Suprapubic skin (tissue), 4 donors: Measurements from ENCODE around the gene UCK1. TPM values are rescaled to one million over a fixed set of nuclear protein-coding genes. Genes with fewer than 3 reads are reported as not detected.
A peak's percentile ranks its signal among the peaks of the same experiment; 100 is the strongest.

Source experiments
- DNase-seq, 2 donors: peaks; one replicate each; pipeline ENCODE4 v3.0.0-alpha.2; 2019; ENCODE audit warnings: low spot score in 2 of 2
- H3K27ac ChIP-seq: fragments of 200-600 bp; sonication (generic); one replicate; pipeline ENCODE4 v1.5.1; 2019
- H3K27me3 ChIP-seq: fragments of 200-600 bp; sonication (generic); one replicate; pipeline ENCODE4 v1.5.1; 2019
- H3K36me3 ChIP-seq: fragments of 200-600 bp; sonication (generic); one replicate; pipeline ENCODE4 v1.5.1; 2019
- H3K4me1 ChIP-seq: fragments of 200-600 bp; sonication (generic); one replicate; pipeline ENCODE4 v1.5.1; 2019
- H3K4me3 ChIP-seq: fragments of 200-600 bp; sonication (generic); one replicate; pipeline ENCODE4 v1.5.1; 2019; ENCODE audit warnings: mild to moderate bottlenecking
- H3K9me3 ChIP-seq: fragments of 200-600 bp; sonication (generic); one replicate; pipeline ENCODE4 v1.5.1; 2019
- CTCF ChIP-seq, 2 donors: fragments of 200-600 bp in 1 of 2; fragments of 450-650 bp in 1 of 2; sonication (generic) in 1 of 2; IDR thresholded peaks; one replicate each; pipeline ENCODE4 v1.5.1; 2016 to 2019; ENCODE audit warnings: antibody characterized with exemption in 2 of 2, mild to moderate bottlenecking in 1 of 2, moderate library complexity in 1 of 2
- EP300 ChIP-seq: sonication (generic); formaldehyde crosslinking; IDR thresholded peaks from one replicate; pipeline ENCODE4 v1.6.1; 2017; ENCODE audit warnings: antibody characterized with exemption
- POLR2A ChIP-seq, 2 donors: fragments of 450-650 bp; IDR thresholded peaks; one replicate each; pipeline ENCODE4 v1.6.1; 2017; ENCODE audit warnings: antibody characterized with exemption in 2 of 2, mild to moderate bottlenecking in 2 of 2, moderate library complexity in 2 of 2
- POLR2AphosphoS5 ChIP-seq, 3 donors: sonication (generic); formaldehyde crosslinking; IDR thresholded peaks; one replicate each; pipeline ENCODE4 v1.6.1; 2017; ENCODE audit warnings: antibody characterized with exemption in 3 of 3
- WGBS: methylation state at CpG from one replicate; pipeline ENCODE4 v1.1.5; 2018; 5-methylcytosine and 5-hydroxymethylcytosine counted together
- total RNA-seq, 4 donors: library from RNA; depleted of rRNA; stranded (reverse); fragments of >200 nt; gene quantifications; one replicate each; pipeline ENCODE4 v1.1.0, GENCODE V29; 2016

The UCK1 gene
- total RNA-seq, 4 donors from 2014 or later, result 20.0 to 28.0 (median 26.6) TPM

GRCh38 chr9:131483319-131484050 is 47.6 kb downstream of the UCK1 start:
- Histone ChIP-seq H3K9me3 (no peaks in the 10 kb centered on the region), H3K4me3 (no peak overlapping the region), H3K27me3 (no peaks in the 10 kb centered on the region), H3K27ac (peak overlapping the region; percentile 77), H3K4me1 (peaks cover 60% of the 10 kb centered on the region), H3K36me3 (peaks cover 96% of the 10 kb centered on the region)
- WGBS, result 85% methylated on average over 9 of the region's 9 CpGs
- no peak for DNase-seq
- no peak for TF ChIP-seq POLR2AphosphoS5 (IDR thresholded peaks at IDR 0.05)
- TF ChIP-seq CTCF (IDR thresholded peaks at IDR 0.05), result no peak
- TF ChIP-seq EP300, result no peak
- TF ChIP-seq POLR2A (IDR thresholded peaks at IDR 0.05), result no peak

DNA sequence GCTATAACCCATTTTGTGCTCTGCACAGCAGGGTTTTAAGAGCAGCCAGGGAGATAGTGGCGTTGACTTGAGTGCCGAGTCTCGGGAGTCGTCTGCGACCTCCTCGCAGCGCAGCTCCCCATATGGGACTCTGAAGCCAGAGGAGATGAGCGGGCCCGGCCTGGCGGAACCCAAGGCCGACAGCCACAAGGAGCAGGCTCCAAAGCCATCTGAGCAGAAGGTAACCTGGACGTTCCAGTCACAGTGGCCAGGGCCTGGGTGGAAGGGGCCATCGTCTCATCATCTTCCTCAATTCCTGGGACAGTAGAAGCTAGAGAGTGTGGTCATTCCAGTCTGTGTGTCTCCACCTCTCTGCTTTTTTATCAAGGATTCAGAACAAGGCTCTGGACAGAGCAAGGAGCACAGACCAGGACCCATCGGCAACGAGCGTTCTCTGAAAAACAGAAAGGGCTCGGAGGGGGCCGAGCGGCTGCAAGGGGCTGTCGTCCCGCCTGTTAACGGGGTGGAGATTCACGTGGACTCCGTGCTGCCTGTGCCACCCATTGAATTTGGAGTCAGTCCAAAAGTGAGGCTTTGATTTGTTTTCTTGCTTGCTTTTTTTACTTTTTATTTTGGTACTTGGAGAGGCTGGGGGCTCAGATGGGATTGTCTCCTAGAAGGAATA is 48.6 kb downstream of the UCK1 start:
- H3K9me3 ChIP-seq, result no peaks in the 10 kb centered on the region
- no peaks in the 10 kb centered on the region for H3K27me3 ChIP-seq
- no peak overlapping the region for H3K4me3 ChIP-seq
- TF ChIP-seq EP300 (no peak), POLR2AphosphoS5 (IDR thresholded peaks at IDR 0.05) (no peak), POLR2A (IDR thresholded peaks at IDR 0.05) (no peak), CTCF (IDR thresholded peaks at IDR 0.05) (no peak)
- peak overlapping the region; percentile 77 for H3K27ac ChIP-seq
- H3K36me3 ChIP-seq, result peaks cover 96% of the 10 kb centered on the region
- no peak for DNase-seq
- peaks cover 60% of the 10 kb centered on the region for H3K4me1 ChIP-seq
- 84% methylated on average over 22 of the region's 24 CpGs for WGBS

- WGBS, result 59% methylated on average over 19 of the region's 19 CpGs
- Histone ChIP-seq H3K9me3 (no peaks in the 10 kb centered on the region), H3K4me1 (peaks cover 57% of the 10 kb centered on the region), H3K27me3 (no peaks in the 10 kb centered on the region), H3K27ac (peak overlapping the region; percentile 77), H3K36me3 (peaks cover 96% of the 10 kb centered on the region), H3K4me3 (no peak overlapping the region)
- DNase-seq, result peak in 1 of 2 donors; percentile 63
- TF ChIP-seq CTCF (IDR thresholded peaks at IDR 0.05), result no peak
- TF ChIP-seq POLR2AphosphoS5 (IDR thresholded peaks at IDR 0.05), result peak in 1 of 3 donors; percentile 54
These were observed 49.4 kb downstream of the UCK1 start for GRCh38 chr9:131481441-131482342.

DNA sequence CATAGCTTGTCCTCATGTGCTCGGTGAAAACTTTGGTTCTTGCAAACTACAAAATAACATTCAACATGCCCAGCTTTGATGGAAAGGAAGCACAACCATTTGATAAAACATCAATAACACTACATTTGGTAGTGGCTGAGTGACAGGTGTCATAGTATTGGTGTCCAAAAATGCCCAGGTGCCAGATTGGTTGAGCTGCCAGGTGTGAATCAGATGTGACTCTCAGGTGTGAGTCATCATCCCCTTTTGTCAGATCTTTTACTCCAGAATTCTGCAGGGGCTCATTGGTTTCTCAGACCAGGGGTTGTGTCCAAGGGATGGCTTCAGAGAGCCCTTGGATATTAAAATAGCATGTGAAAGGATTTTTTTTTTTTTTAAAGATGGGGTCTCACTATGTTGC is 50.8 kb downstream of the UCK1 start:
- WGBS, result 86% methylated on average over 1 of the region's 1 CpG
- Histone ChIP-seq H3K4me1 (peaks cover 44% of the 10 kb centered on the region), H3K4me3 (no peak overlapping the region), H3K27ac (peak overlapping the region; percentile 36), H3K9me3 (no peaks in the 10 kb centered on the region), H3K36me3 (peaks cover 96% of the 10 kb centered on the region), H3K27me3 (no peaks in the 10 kb centered on the region)
- no peak for DNase-seq
- TF ChIP-seq POLR2A (IDR thresholded peaks at IDR 0.05), result no peak
- TF ChIP-seq POLR2AphosphoS5 (IDR thresholded peaks at IDR 0.05), result no peak
- TF ChIP-seq CTCF (IDR thresholded peaks at IDR 0.05), result no peak
- TF ChIP-seq EP300, result no peak
